HEK293 (cell line): ENCODE results near the gene TOM1L2.

ENCODE experiments used
- SP2 ChIP-seq: fragments of 450-650 bp; formaldehyde crosslinking; IDR thresholded peaks from 2 replicates; pipeline ENCODE4 v1.5.1; 2016; ENCODE audit warnings: missing biosample characterization, missing genetic modification characterization
- ZNF132 ChIP-seq: fragments of 450-650 bp; formaldehyde crosslinking; IDR thresholded peaks from 2 replicates; pipeline ENCODE4 v1.5.1; 2017; ENCODE audit warnings: missing biosample characterization, missing genetic modification characterization, borderline replicate concordance
- ZNF239 ChIP-seq: fragments of 450-650 bp; formaldehyde crosslinking; IDR thresholded peaks from 2 replicates; pipeline ENCODE4 v1.5.1; 2016; ENCODE audit warnings: missing biosample characterization, missing genetic modification characterization
- ZNF274 ChIP-seq, 2 experiments: fragments of 200-500 bp in 1 of 2; fragments of 450-650 bp in 1 of 2; sonication (Bioruptor generic) in 1 of 2; formaldehyde crosslinking in 1 of 2; IDR thresholded peaks; 2 replicates each; pipeline versions ENCODE4 v1.5.1 to v1.6.1; 2014 to 2016; ENCODE audit warnings: borderline replicate concordance in 1 of 2, inconsistent platforms in 1 of 2, low read length in 1 of 2, missing biosample characterization in 1 of 2, missing genetic modification characterization in 1 of 2
- TF ChIP-seq, protein P1 (sequence below): fragments of 450-650 bp; formaldehyde crosslinking; IDR thresholded peaks from 2 replicates; pipeline ENCODE4 v1.5.1; 2016; ENCODE audit warnings: missing biosample characterization, missing genetic modification characterization
- TF ChIP-seq, protein P2 (sequence below): fragments of 450-650 bp; formaldehyde crosslinking; conservative IDR thresholded peaks from 2 replicates; pipeline ENCODE4 v1.5.1; 2016; ENCODE audit warnings: low read depth, missing biosample characterization, missing genetic modification characterization
- TF ChIP-seq, protein P3 (sequence below): fragments of 450-650 bp; formaldehyde crosslinking; IDR thresholded peaks from 2 replicates; pipeline ENCODE4 v1.5.1; 2016; ENCODE audit warnings: missing biosample characterization, missing genetic modification characterization

GRCh38 chr17:17822616-17823015 is 149.6 kb downstream of the TOM1L2 start:
- TF ChIP-seq, protein P1, sequence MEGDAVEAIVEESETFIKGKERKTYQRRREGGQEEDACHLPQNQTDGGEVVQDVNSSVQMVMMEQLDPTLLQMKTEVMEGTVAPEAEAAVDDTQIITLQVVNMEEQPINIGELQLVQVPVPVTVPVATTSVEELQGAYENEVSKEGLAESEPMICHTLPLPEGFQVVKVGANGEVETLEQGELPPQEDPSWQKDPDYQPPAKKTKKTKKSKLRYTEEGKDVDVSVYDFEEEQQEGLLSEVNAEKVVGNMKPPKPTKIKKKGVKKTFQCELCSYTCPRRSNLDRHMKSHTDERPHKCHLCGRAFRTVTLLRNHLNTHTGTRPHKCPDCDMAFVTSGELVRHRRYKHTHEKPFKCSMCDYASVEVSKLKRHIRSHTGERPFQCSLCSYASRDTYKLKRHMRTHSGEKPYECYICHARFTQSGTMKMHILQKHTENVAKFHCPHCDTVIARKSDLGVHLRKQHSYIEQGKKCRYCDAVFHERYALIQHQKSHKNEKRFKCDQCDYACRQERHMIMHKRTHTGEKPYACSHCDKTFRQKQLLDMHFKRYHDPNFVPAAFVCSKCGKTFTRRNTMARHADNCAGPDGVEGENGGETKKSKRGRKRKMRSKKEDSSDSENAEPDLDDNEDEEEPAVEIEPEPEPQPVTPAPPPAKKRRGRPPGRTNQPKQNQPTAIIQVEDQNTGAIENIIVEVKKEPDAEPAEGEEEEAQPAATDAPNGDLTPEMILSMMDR (tag by site-specific recombination) = no peak
- TF ChIP-seq SP2 (tag by site-specific recombination) (no peak), ZNF239 (tag by site-specific recombination) (no peak), ZNF274 (IDR thresholded peaks at IDR 0.05; ENCODE audit: low read length) (no peak), ZNF274 (tag by site-specific recombination; IDR thresholded peaks at IDR 0.05; ENCODE audit: borderline replicate concordance) (no peak), ZNF132 (tag by site-specific recombination) (no peak)
- TF ChIP-seq, protein P2, sequence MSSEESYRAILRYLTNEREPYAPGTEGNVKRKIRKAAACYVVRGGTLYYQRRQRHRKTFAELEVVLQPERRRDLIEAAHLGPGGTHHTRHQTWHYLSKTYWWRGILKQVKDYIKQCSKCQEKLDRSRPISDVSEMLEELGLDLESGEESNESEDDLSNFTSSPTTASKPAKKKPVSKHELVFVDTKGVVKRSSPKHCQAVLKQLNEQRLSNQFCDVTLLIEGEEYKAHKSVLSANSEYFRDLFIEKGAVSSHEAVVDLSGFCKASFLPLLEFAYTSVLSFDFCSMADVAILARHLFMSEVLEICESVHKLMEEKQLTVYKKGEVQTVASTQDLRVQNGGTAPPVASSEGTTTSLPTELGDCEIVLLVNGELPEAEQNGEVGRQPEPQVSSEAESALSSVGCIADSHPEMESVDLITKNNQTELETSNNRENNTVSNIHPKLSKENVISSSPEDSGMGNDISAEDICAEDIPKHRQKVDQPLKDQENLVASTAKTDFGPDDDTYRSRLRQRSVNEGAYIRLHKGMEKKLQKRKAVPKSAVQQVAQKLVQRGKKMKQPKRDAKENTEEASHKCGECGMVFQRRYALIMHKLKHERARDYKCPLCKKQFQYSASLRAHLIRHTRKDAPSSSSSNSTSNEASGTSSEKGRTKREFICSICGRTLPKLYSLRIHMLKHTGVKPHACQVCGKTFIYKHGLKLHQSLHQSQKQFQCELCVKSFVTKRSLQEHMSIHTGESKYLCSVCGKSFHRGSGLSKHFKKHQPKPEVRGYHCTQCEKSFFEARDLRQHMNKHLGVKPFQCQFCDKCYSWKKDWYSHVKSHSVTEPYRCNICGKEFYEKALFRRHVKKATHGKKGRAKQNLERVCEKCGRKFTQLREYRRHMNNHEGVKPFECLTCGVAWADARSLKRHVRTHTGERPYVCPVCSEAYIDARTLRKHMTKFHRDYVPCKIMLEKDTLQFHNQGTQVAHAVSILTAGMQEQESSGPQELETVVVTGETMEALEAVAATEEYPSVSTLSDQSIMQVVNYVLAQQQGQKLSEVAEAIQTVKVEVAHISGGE (tag by site-specific recombination) = no peak
- TF ChIP-seq, protein P3, sequence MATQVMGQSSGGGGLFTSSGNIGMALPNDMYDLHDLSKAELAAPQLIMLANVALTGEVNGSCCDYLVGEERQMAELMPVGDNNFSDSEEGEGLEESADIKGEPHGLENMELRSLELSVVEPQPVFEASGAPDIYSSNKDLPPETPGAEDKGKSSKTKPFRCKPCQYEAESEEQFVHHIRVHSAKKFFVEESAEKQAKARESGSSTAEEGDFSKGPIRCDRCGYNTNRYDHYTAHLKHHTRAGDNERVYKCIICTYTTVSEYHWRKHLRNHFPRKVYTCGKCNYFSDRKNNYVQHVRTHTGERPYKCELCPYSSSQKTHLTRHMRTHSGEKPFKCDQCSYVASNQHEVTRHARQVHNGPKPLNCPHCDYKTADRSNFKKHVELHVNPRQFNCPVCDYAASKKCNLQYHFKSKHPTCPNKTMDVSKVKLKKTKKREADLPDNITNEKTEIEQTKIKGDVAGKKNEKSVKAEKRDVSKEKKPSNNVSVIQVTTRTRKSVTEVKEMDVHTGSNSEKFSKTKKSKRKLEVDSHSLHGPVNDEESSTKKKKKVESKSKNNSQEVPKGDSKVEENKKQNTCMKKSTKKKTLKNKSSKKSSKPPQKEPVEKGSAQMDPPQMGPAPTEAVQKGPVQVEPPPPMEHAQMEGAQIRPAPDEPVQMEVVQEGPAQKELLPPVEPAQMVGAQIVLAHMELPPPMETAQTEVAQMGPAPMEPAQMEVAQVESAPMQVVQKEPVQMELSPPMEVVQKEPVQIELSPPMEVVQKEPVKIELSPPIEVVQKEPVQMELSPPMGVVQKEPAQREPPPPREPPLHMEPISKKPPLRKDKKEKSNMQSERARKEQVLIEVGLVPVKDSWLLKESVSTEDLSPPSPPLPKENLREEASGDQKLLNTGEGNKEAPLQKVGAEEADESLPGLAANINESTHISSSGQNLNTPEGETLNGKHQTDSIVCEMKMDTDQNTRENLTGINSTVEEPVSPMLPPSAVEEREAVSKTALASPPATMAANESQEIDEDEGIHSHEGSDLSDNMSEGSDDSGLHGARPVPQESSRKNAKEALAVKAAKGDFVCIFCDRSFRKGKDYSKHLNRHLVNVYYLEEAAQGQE (tag by site-specific recombination) = no peak
